K562 (cell line): ENCODE results near the gene OBP2A. TPM values are rescaled to one million over a fixed set of nuclear protein-coding genes. Genes with fewer than 3 reads are reported as not detected.
A peak's percentile ranks its signal among the peaks of the same experiment; 100 is the strongest.

ENCODE experiments used
- ATF1 ChIP-seq, 2 experiments: fragments of 450-650 bp in 1 of 2; IDR thresholded peaks; 2 replicates each; pipeline ENCODE4 v1.6.1; 2016; ENCODE audit warnings: missing compliant biosample characterization in 1 of 2, missing genetic modification characterization in 1 of 2
- CCAR2 ChIP-seq: fragments of 200-400 bp; formaldehyde crosslinking; IDR thresholded peaks from 2 replicates; pipeline ENCODE4 v1.6.1; 2017; ENCODE audit warnings: mild to moderate bottlenecking, low read depth, low read length
- LCOR ChIP-seq: sonication (generic); formaldehyde crosslinking; IDR thresholded peaks from 2 replicates; pipeline ENCODE4 v1.8.0; 2022; ENCODE audit warnings: mild to moderate bottlenecking, missing genetic modification reagents
- PHF21A ChIP-seq: fragments of 450-650 bp; IDR thresholded peaks from 2 replicates; pipeline ENCODE4 v1.6.1; 2017; ENCODE audit warnings: low read depth, borderline replicate concordance
- POLR2G ChIP-seq: fragments of 200-400 bp; formaldehyde crosslinking; IDR thresholded peaks from 2 replicates; pipeline ENCODE4 v1.6.1; 2017; ENCODE audit warnings: low read depth, mild to moderate bottlenecking, antibody characterized with exemption, low read length, moderate library complexity
- RBM25 ChIP-seq: fragments of 200-400 bp; formaldehyde crosslinking; IDR thresholded peaks from 2 replicates; pipeline ENCODE4 v1.6.1; 2018; ENCODE audit warnings: low read length, low read depth, moderate library complexity; ENCODE audit not compliant: severe bottlenecking
- SAFB2 ChIP-seq: fragments of 200-400 bp; formaldehyde crosslinking; IDR thresholded peaks from 2 replicates; pipeline ENCODE4 v1.6.1; 2018; ENCODE audit warnings: borderline replicate concordance, low read length, low read depth, moderate library complexity; ENCODE audit not compliant: severe bottlenecking
- SIN3A ChIP-seq, 2 experiments: fragments of 150-350 bp in 1 of 2; IDR thresholded peaks; 2 replicates each; pipeline ENCODE4 v1.6.1; 2011 to 2016; ENCODE audit warnings: borderline replicate concordance in 2 of 2, low read depth in 2 of 2, low read length in 2 of 2, mild to moderate bottlenecking in 2 of 2, moderate library complexity in 2 of 2; ENCODE audit not compliant: control insufficient read depth in 1 of 2
- SUPT5H ChIP-seq: fragments of 450-650 bp; IDR thresholded peaks from 2 replicates; pipeline ENCODE4 v1.6.1; 2016
- ZNF232 ChIP-seq: sonication (generic); formaldehyde crosslinking; IDR thresholded peaks from 2 replicates; pipeline ENCODE4 v1.8.0; 2022; ENCODE audit warnings: mild to moderate bottlenecking, missing genetic modification reagents
- ZNF24 ChIP-seq: fragments of 450-650 bp; IDR thresholded peaks from 2 replicates; pipeline ENCODE4 v1.6.1; 2016
- ZNF3 ChIP-seq: fragments of 250-450 bp; sonication (Bioruptor Pico); IDR thresholded peaks from 2 replicates; pipeline ENCODE4 v1.5.0; 2021; ENCODE audit warnings: mild to moderate bottlenecking, moderate library complexity
- polyA plus RNA-seq, 8 experiments: library from polyadenylated mRNA; depleted of rRNA in 4 of 8; stranded (reverse) in 5 of 8; unstranded in 3 of 8; fragments of >200 nt; fragmentation: Nextera tagmentation in 2 of 8; fragmentation: Illumina TruSeq in 1 of 8; extraction: Ambion mirVana in 2 of 8; extraction: Trizol in 1 of 8; gene quantifications; 2 replicates each; pipeline versions ENCODE4 v1.2.1 to v1.2.3, GENCODE V29; 2011 to 2014; ENCODE audit warnings: inconsistent platforms in 1 of 8, missing spikeins in 1 of 8
- total RNA-seq, 7 experiments: library from RNA; depleted of rRNA in 6 of 7; stranded (reverse); fragments of >200 nt in 6 of 7; fragmentation: Illumina TruSeq in 2 of 7; extraction: Trizol in 2 of 7; gene quantifications; 2 replicates each; pipeline versions ENCODE4 v1.2.1 to v1.2.3, GENCODE V29; 2011 to 2021; ENCODE audit warnings: low replicate concordance in 1 of 7
- TF ChIP-seq, protein P1 (sequence below): fragments of 200-600 bp; sonication (generic); IDR thresholded peaks from one replicate; pipeline ENCODE4 v1.6.1; 2012; ENCODE audit warnings: mild to moderate bottlenecking, low read depth, low read length, inconsistent platforms
- TF ChIP-seq, protein P2 (sequence below): fragments of 250-450 bp; sonication (Bioruptor Pico); IDR thresholded peaks from 2 replicates; pipeline ENCODE4 v1.5.0; 2022; ENCODE audit warnings: mild to moderate bottlenecking

OBP2A gene
- total and polyA plus RNA-seq, 9 of the 15 experiments (the other 6 are each of a cell fraction or from before 2014, with no cell fraction given) = not detected

DNA sequence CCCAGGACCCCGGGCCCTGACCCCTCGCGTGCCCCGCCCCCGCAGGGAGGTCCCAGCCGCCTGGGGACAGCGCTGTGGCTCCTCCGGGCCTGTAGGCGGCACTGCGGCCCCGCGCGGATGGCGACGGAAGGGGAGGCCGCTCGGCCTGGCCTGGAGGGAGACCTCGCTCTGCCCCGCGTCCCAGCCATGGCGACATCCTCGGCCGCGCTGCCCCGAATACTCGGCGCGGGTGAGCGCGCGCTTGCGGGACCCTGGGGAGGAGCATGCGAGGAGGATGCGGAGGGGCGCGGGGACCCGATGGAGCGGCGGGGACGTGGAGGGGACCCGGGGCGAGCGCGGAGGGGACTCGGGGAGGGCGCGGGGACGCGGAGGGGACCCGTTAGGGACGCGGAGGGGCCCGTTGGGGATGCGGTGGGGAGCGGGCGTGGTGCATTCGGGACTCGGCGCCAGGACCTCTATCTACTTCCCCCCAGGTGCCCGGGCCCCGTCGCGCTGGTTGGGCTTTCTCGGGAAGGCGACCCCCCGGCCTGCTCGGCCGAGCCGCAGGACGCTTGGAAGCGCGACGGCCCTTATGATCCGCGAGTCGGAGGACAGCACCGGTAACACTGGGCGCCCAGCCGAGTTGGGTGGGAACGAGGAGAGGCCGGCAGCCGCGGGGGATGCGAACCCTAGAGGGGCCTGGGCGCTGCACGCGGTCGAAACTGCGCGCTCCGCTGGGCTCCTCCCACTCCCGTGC lies 45.2 kb upstream of the OBP2A start, which contains the start of gene MRPS2 (continued):
- peak; percentile 92 for TF ChIP-seq POLR2G
- TF ChIP-seq CCAR2 = no peak
- TF ChIP-seq SAFB2 = no peak
- TF ChIP-seq ZNF3 (CRISPR knock-in tag) = no peak
- TF ChIP-seq, protein P1, sequence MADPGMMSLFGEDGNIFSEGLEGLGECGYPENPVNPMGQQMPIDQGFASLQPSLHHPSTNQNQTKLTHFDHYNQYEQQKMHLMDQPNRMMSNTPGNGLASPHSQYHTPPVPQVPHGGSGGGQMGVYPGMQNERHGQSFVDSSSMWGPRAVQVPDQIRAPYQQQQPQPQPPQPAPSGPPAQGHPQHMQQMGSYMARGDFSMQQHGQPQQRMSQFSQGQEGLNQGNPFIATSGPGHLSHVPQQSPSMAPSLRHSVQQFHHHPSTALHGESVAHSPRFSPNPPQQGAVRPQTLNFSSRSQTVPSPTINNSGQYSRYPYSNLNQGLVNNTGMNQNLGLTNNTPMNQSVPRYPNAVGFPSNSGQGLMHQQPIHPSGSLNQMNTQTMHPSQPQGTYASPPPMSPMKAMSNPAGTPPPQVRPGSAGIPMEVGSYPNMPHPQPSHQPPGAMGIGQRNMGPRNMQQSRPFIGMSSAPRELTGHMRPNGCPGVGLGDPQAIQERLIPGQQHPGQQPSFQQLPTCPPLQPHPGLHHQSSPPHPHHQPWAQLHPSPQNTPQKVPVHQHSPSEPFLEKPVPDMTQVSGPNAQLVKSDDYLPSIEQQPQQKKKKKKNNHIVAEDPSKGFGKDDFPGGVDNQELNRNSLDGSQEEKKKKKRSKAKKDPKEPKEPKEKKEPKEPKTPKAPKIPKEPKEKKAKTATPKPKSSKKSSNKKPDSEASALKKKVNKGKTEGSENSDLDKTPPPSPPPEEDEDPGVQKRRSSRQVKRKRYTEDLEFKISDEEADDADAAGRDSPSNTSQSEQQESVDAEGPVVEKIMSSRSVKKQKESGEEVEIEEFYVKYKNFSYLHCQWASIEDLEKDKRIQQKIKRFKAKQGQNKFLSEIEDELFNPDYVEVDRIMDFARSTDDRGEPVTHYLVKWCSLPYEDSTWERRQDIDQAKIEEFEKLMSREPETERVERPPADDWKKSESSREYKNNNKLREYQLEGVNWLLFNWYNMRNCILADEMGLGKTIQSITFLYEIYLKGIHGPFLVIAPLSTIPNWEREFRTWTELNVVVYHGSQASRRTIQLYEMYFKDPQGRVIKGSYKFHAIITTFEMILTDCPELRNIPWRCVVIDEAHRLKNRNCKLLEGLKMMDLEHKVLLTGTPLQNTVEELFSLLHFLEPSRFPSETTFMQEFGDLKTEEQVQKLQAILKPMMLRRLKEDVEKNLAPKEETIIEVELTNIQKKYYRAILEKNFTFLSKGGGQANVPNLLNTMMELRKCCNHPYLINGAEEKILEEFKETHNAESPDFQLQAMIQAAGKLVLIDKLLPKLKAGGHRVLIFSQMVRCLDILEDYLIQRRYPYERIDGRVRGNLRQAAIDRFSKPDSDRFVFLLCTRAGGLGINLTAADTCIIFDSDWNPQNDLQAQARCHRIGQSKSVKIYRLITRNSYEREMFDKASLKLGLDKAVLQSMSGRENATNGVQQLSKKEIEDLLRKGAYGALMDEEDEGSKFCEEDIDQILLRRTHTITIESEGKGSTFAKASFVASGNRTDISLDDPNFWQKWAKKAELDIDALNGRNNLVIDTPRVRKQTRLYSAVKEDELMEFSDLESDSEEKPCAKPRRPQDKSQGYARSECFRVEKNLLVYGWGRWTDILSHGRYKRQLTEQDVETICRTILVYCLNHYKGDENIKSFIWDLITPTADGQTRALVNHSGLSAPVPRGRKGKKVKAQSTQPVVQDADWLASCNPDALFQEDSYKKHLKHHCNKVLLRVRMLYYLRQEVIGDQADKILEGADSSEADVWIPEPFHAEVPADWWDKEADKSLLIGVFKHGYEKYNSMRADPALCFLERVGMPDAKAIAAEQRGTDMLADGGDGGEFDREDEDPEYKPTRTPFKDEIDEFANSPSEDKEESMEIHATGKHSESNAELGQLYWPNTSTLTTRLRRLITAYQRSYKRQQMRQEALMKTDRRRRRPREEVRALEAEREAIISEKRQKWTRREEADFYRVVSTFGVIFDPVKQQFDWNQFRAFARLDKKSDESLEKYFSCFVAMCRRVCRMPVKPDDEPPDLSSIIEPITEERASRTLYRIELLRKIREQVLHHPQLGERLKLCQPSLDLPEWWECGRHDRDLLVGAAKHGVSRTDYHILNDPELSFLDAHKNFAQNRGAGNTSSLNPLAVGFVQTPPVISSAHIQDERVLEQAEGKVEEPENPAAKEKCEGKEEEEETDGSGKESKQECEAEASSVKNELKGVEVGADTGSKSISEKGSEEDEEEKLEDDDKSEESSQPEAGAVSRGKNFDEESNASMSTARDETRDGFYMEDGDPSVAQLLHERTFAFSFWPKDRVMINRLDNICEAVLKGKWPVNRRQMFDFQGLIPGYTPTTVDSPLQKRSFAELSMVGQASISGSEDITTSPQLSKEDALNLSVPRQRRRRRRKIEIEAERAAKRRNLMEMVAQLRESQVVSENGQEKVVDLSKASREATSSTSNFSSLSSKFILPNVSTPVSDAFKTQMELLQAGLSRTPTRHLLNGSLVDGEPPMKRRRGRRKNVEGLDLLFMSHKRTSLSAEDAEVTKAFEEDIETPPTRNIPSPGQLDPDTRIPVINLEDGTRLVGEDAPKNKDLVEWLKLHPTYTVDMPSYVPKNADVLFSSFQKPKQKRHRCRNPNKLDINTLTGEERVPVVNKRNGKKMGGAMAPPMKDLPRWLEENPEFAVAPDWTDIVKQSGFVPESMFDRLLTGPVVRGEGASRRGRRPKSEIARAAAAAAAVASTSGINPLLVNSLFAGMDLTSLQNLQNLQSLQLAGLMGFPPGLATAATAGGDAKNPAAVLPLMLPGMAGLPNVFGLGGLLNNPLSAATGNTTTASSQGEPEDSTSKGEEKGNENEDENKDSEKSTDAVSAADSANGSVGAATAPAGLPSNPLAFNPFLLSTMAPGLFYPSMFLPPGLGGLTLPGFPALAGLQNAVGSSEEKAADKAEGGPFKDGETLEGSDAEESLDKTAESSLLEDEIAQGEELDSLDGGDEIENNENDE = no peak
- TF ChIP-seq RBM25 = no peak
- peak; percentile 11; the same call in 1 of the 2 replicates for TF ChIP-seq LCOR
- TF ChIP-seq ZNF24 = no peak
- TF ChIP-seq, protein P2, sequence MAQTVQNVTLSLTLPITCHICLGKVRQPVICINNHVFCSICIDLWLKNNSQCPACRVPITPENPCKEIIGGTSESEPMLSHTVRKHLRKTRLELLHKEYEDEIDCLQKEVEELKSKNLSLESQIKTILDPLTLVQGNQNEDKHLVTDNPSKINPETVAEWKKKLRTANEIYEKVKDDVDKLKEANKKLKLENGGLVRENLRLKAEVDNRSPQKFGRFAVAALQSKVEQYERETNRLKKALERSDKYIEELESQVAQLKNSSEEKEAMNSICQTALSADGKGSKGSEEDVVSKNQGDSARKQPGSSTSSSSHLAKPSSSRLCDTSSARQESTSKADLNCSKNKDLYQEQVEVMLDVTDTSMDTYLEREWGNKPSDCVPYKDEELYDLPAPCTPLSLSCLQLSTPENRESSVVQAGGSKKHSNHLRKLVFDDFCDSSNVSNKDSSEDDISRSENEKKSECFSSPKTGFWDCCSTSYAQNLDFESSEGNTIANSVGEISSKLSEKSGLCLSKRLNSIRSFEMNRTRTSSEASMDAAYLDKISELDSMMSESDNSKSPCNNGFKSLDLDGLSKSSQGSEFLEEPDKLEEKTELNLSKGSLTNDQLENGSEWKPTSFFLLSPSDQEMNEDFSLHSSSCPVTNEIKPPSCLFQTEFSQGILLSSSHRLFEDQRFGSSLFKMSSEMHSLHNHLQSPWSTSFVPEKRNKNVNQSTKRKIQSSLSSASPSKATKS (CRISPR knock-in tag) = no peak
- peak; percentile 92 for TF ChIP-seq SUPT5H
- TF ChIP-seq SIN3A (IDR thresholded peaks at IDR 0.05; ENCODE audit: borderline replicate concordance in 2 of 2, control insufficient read depth in 1 of 2, low read depth in 2 of 2, low read length in 2 of 2) = peak; percentile 54 to 76; a peak in 1 of 4 replicates
- no peak; the same call in 1 of the 2 replicates for TF ChIP-seq ZNF232 (CRISPR knock-in tag)
- peak; percentile 60; the same call in 1 of the 2 replicates for TF ChIP-seq PHF21A
- no peak for TF ChIP-seq ATF1 (CRISPR knock-in tag; IDR thresholded peaks at IDR 0.05)
- peak; percentile 25; the same call in 1 of the 2 replicates for TF ChIP-seq ATF1 (tag; IDR thresholded peaks at IDR 0.05)
